Endothelial cell of umbilical vein (primary cell): ENCODE measurements around the gene CCSER1. TPM values are rescaled to one million over a fixed set of nuclear protein-coding genes. Genes with fewer than 3 reads are reported as not detected.

Experiments used
- BruUV-seq: library from RNA; stranded (reverse); fragments of 400-500 nt; replicated peaks from 2 replicates; lab custom pipeline; 2021; lab: Mats Ljungman, UMichigan
- CTCF ChIA-PET: fragments of 300-600, 350-600 bp; sonication (Branson Sonifier 250); formaldehyde crosslinking; loops from one replicate; lab custom pipeline; 2021; ENCODE audit warnings: antibody characterized with exemption, inconsistent platforms; lab: Charles Lee
- POLR2A ChIA-PET: fragments of 300-600, 350-600 bp; sonication (Branson Sonifier 250); formaldehyde crosslinking; loops from one replicate; lab custom pipeline; 2021; ENCODE audit warnings: antibody characterized with exemption, inconsistent platforms; lab: Charles Lee
- DNase-seq: peaks from one replicate; pipeline ENCODE4 v3.0.0-alpha.2; 2011; ENCODE audit warnings: low read depth, low spot score
- FAIRE-seq: peaks from 2 replicates; lab custom pipeline; 2011; peaks lifted over from hg19 to GRCh38; lab: Jason Lieb, UNC
- H2AFZ ChIP-seq: 2 replicates; pipeline ENCODE4 v1.6.0; 2012; ENCODE audit warnings: low read depth, low read length, control low read depth, inconsistent platforms
- H3K27ac ChIP-seq: 2 replicates; pipeline ENCODE4 v1.5.1; 2011; ENCODE audit warnings: low read depth, mild to moderate bottlenecking, control low read depth, low read length, moderate library complexity; ENCODE audit not compliant: insufficient read depth
- H3K27me3 ChIP-seq, 2 experiments: 2 replicates each; pipeline versions ENCODE4 v1.6.0 to v1.6.1; 2011; ENCODE audit warnings: low read length in 2 of 2, mixed read lengths in 1 of 2; ENCODE audit not compliant: control insufficient read depth in 2 of 2, insufficient read depth in 2 of 2
- H3K36me3 ChIP-seq, 2 experiments: 2 replicates in 1 of 2; 3 replicates in 1 of 2; pipeline ENCODE4 v1.5.1; 2011; ENCODE audit warnings: low read length in 2 of 2, mild to moderate bottlenecking in 1 of 2, moderate library complexity in 1 of 2; ENCODE audit not compliant: control insufficient read depth in 2 of 2, insufficient read depth in 2 of 2; ENCODE audit errors: extremely low read depth in 1 of 2
- H3K4me1 ChIP-seq: 3 replicates; pipeline ENCODE4 v1.5.1; 2011; ENCODE audit warnings: mild to moderate bottlenecking, low read length; ENCODE audit not compliant: control insufficient read depth, insufficient read depth; ENCODE audit errors: extremely low read depth
- H3K4me2 ChIP-seq: 2 replicates; pipeline ENCODE4 v1.6.1; 2011; ENCODE audit warnings: low read length, control low read depth, mixed read lengths; ENCODE audit not compliant: insufficient read depth
- H3K4me3 ChIP-seq, 3 experiments: fragments of 200-600 bp in 1 of 3; sonication (generic), shearing (Covaris generic) in 1 of 3; replicated peaks in 1 of 3; 2 replicates each; pipeline ENCODE4 v1.5.1; 2011 to 2016; ENCODE audit warnings: control low read depth in 3 of 3, low read length in 3 of 3, mild to moderate bottlenecking in 2 of 3, inconsistent platforms in 1 of 3, low read depth in 1 of 3, moderate library complexity in 1 of 3; ENCODE audit not compliant: insufficient read depth in 1 of 3
- H3K79me2 ChIP-seq: 2 replicates; pipeline ENCODE4 v1.6.0; 2012; ENCODE audit warnings: low read length, inconsistent platforms; ENCODE audit not compliant: control insufficient read depth, insufficient read depth
- H3K9ac ChIP-seq: replicated peaks from 2 replicates; pipeline ENCODE3; 2011; ENCODE audit warnings: low read length, control low read depth; ENCODE audit not compliant: insufficient read depth; ENCODE audit errors: extremely low read depth
- H3K9me1 ChIP-seq: replicated peaks from 3 replicates; pipeline ENCODE4 v1.6.0; 2011; ENCODE audit warnings: mild to moderate bottlenecking, low read length; ENCODE audit not compliant: control insufficient read depth, insufficient read depth; ENCODE audit errors: extremely low read depth
- H3K9me3 ChIP-seq: replicated peaks from 2 replicates; pipeline ENCODE4 v1.5.1; 2012; ENCODE audit warnings: low read length, inconsistent platforms; ENCODE audit not compliant: control insufficient read depth, insufficient read depth
- H4K20me1 ChIP-seq: replicated peaks from 2 replicates; pipeline ENCODE3; 2011; ENCODE audit warnings: mild to moderate bottlenecking, low read length; ENCODE audit not compliant: control insufficient read depth, insufficient read depth; ENCODE audit errors: extremely low read depth
- CTCF ChIP-seq, 2 donors: IDR thresholded peaks; 1 replicate in 1 of 2; 2 replicates in 1 of 2; pipeline ENCODE4 v1.5.1; 2011; ENCODE audit warnings: low read length in 2 of 2, mild to moderate bottlenecking in 2 of 2, moderate library complexity in 2 of 2, control low read depth in 1 of 2, inconsistent platforms in 1 of 2, low read depth in 1 of 2; ENCODE audit not compliant: insufficient read depth in 1 of 2; ENCODE audit errors: extremely low read depth in 1 of 2
- EZH2 ChIP-seq: IDR thresholded peaks from 2 replicates; pipeline ENCODE4 v1.6.1; 2012; ENCODE audit warnings: borderline replicate concordance, low read depth, mild to moderate bottlenecking, moderate library complexity, low read length, inconsistent platforms; ENCODE audit not compliant: severe bottlenecking
- FOS ChIP-seq: IDR thresholded peaks from 2 replicates; pipeline ENCODE4 v1.6.1; 2011; ENCODE audit warnings: mild to moderate bottlenecking, low read length, moderate library complexity, borderline replicate concordance; ENCODE audit not compliant: insufficient read depth
- GATA2 ChIP-seq: IDR thresholded peaks from 2 replicates; pipeline ENCODE4 v1.7.0; 2011; ENCODE audit warnings: low read depth, mild to moderate bottlenecking, moderate library complexity, mixed read lengths, low read length; ENCODE audit not compliant: insufficient read length, insufficient read depth
- JUN ChIP-seq: IDR thresholded peaks from 2 replicates; pipeline ENCODE4 v1.6.1; 2011; ENCODE audit warnings: borderline replicate concordance, low read depth; ENCODE audit not compliant: insufficient read length, insufficient read depth
- MAX ChIP-seq: IDR thresholded peaks from 2 replicates; pipeline ENCODE4 v1.6.1; 2011; ENCODE audit not compliant: insufficient read depth, insufficient read length
- MYC ChIP-seq: IDR thresholded peaks from one replicate; pipeline ENCODE4 v1.6.1; 2011; ENCODE audit warnings: mild to moderate bottlenecking, low read depth, low read length
- POLR2A ChIP-seq: IDR thresholded peaks from 2 replicates; pipeline ENCODE4 v1.6.1; 2012; ENCODE audit warnings: low read depth, mild to moderate bottlenecking, control low read depth, low read length
- POLR2AphosphoS5 ChIP-seq: IDR thresholded peaks from 2 replicates; pipeline ENCODE4 v1.6.1; 2012; ENCODE audit warnings: low read depth, mild to moderate bottlenecking, control low read depth, low read length, moderate library complexity; ENCODE audit not compliant: insufficient read depth
- dilution Hi-C: fragments of 300-500 bp; cut with MboI; formaldehyde crosslinking; loops from one replicate; pipeline ENCODE4 v1.15.0; 2019; ENCODE audit warnings: low sequenced_read_pairs; ENCODE audit not compliant: extremely low pct_ligation_motif_present
- intact Hi-C: fragments of 100-400 bp; cut with micrococcal nuclease; formaldehyde crosslinking; loops from one replicate; pipeline ENCODE4 v1.10.0; 2022
- polyA plus RNA-seq, 4 experiments: library from polyadenylated mRNA; depleted of rRNA in 3 of 4; stranded (reverse) in 3 of 4; unstranded in 1 of 4; fragments of >200 nt; gene quantifications; 2 replicates each; pipeline versions ENCODE4 v1.2.1 to v1.2.3, GENCODE V29; 2011 to 2012; ENCODE audit warnings: missing spikeins in 1 of 4
- total RNA-seq: library from RNA; stranded (reverse); gene quantifications from 2 replicates; pipeline ENCODE4 v1.2.3, GENCODE V29; 2021

The CCSER1 gene
- total and polyA plus RNA-seq, 2 donors (not counting 3 experiments of a cell fraction or from before 2014, with no cell fraction given): 0.11 to 1.8 TPM

- TF ChIP-seq FOS: no peak
- TF ChIP-seq JUN: no peak
- TF ChIP-seq MAX: no peak
- TF ChIP-seq POLR2AphosphoS5: no peak
- no peak for TF ChIP-seq POLR2A
- Histone ChIP-seq H3K9me3 (no peaks in the 10 kb centered on the region), H3K4me2 (no peak overlapping the region), H3K79me2 (no peaks in the 10 kb centered on the region), H3K9me1 (no peaks in the 10 kb centered on the region), H3K36me3 (no peaks in the 10 kb centered on the region), H3K4me3 (no peak overlapping the region), H3K9ac (no peak overlapping the region), H2AFZ (no peak overlapping the region), H3K27ac (no peak overlapping the region), H3K27me3 (no peaks in the 10 kb centered on the region), H3K4me1 (no peaks in the 10 kb centered on the region), H4K20me1 (no peaks in the 10 kb centered on the region)
- ChIA-PET POLR2A (no interaction called here), CTCF (interaction anchor here (1.4 to 1.7 kb wide), 2 partner anchors 12 to 26 kb away, joined by 4 read pairs; no protein-coding TSS in a partner anchor)
- BruUV-seq: no TSS peak
- intact Hi-C loops (no loop called here), dilution Hi-C loops (no loop called here)
- FAIRE-seq (no peak), DNase-seq (no peak)
Observed at GRCh38 chr4:90241008-90241407, 113.8 kb downstream of the CCSER1 start.

- Histone ChIP-seq H3K79me2 (no peaks in the 10 kb centered on the region), H3K9me3 (no peaks in the 10 kb centered on the region), H3K27ac (no peak overlapping the region), H3K4me3 (no peak overlapping the region), H4K20me1 (no peaks in the 10 kb centered on the region), H3K36me3 (no peaks in the 10 kb centered on the region), H3K4me1 (no peaks in the 10 kb centered on the region), H3K9me1 (no peaks in the 10 kb centered on the region), H2AFZ (no peak overlapping the region), H3K4me2 (no peak overlapping the region), H3K9ac (no peak overlapping the region), H3K27me3 (no peaks in the 10 kb centered on the region)
- no peak for DNase-seq
- intact Hi-C loops (no loop called here), dilution Hi-C loops (no loop called here)
- no TSS peak for BruUV-seq
- no peak for FAIRE-seq
- CTCF ChIA-PET: no interaction called here
- POLR2A ChIA-PET: no interaction called here
- TF ChIP-seq POLR2AphosphoS5 (no peak), MAX (no peak), POLR2A (no peak), JUN (no peak), MYC (no peak), FOS (no peak), GATA2 (no peak), CTCF (IDR thresholded peaks at IDR 0.05; ENCODE audit: extremely low read depth in 1 of 2, insufficient read depth in 1 of 2, low read depth in 1 of 2, low read length in 2 of 2) (no peak), EZH2 (no peak)
Observed at GRCh38 chr4:90245837-90246236, 118.6 kb downstream of the CCSER1 start.
